Thyroid gland (tissue), 4 donors: ENCODE results near the gene CSNK2A3. TPM values are rescaled to one million over a fixed set of nuclear protein-coding genes. Genes with fewer than 3 reads are reported as not detected.

ENCODE experiments used
- DNase-seq, 2 donors: peaks; one replicate each; pipeline ENCODE4 v3.0.0-alpha.2; 2019
- H3K27ac ChIP-seq, 3 donors: fragments of 200-600 bp; sonication (generic); 1 replicate in 2 of 3; 2 replicates in 1 of 3; pipeline ENCODE4 v1.5.1; 2016 to 2019; ENCODE audit warnings: mild to moderate bottlenecking in 1 of 3, moderate library complexity in 1 of 3
- H3K27me3 ChIP-seq: fragments of 200-600 bp; sonication (generic); one replicate; pipeline ENCODE4 v1.5.1; 2019
- H3K36me3 ChIP-seq, 2 donors: fragments of 200-600 bp; sonication (generic); one replicate each; pipeline ENCODE4 v1.5.1; 2016 to 2019
- H3K4me1 ChIP-seq, 2 donors: fragments of 200-600 bp; sonication (generic); one replicate each; pipeline ENCODE4 v1.5.1; 2017 to 2019
- H3K4me3 ChIP-seq, 3 donors: fragments of 200-600 bp; sonication (generic); replicated peaks in 1 of 3; 1 replicate in 2 of 3; 2 replicates in 1 of 3; pipeline ENCODE4 v1.5.1; 2016; ENCODE audit warnings: mild to moderate bottlenecking in 1 of 3
- H3K9me3 ChIP-seq: fragments of 200-600 bp; sonication (generic); one replicate; pipeline ENCODE4 v1.5.1; 2017
- CTCF ChIP-seq, 6 experiments: fragments of 200-600 bp in 3 of 6; fragments of 450-650 bp in 3 of 6; sonication (generic) in 3 of 6; IDR thresholded peaks; one replicate each; pipeline ENCODE4 v1.5.1; 2016 to 2019; ENCODE audit warnings: antibody characterized with exemption in 6 of 6, mild to moderate bottlenecking in 2 of 6, inconsistent platforms in 1 of 6, moderate library complexity in 1 of 6
- POLR2A ChIP-seq, 2 donors: fragments of 450-650 bp; IDR thresholded peaks; one replicate each; pipeline ENCODE4 v1.6.1; 2017; ENCODE audit warnings: antibody characterized with exemption in 2 of 2, mild to moderate bottlenecking in 2 of 2, moderate library complexity in 1 of 2
- WGBS, 2 donors: methylation state at CpG; one replicate each; pipeline ENCODE4 v1.1.5; 2017; 5-methylcytosine and 5-hydroxymethylcytosine counted together
- intact Hi-C: fragments of 100-400 bp; cut with DNase I; formaldehyde crosslinking; loops from one replicate; pipeline ENCODE4 v1.15.1; 2023
- total RNA-seq, 4 donors: library from RNA; depleted of rRNA; stranded (reverse); fragments of >200 nt; gene quantifications; one replicate each; pipeline ENCODE4 v1.2.3, GENCODE V29; 2016

CSNK2A3 gene
- total RNA-seq, 4 donors from 2014 or later, result 2.8 to 9.5 (median 3.8) TPM

GRCh38 chr11:11304550-11304949 lies 48.5 kb downstream of the CSNK2A3 start:
- WGBS, 2 donors, result 78 to 87% methylated on average over 7 of the region's 7 CpGs
- no peaks in the 10 kb centered on the region for H3K36me3 ChIP-seq
- H3K9me3 ChIP-seq, result no peaks in the 10 kb centered on the region
- no peak for DNase-seq
- no peak overlapping the region for H3K4me3 ChIP-seq
- no peaks in the 10 kb centered on the region for H3K4me1 ChIP-seq
- no peaks in the 10 kb centered on the region for H3K27me3 ChIP-seq
- TF ChIP-seq CTCF (IDR thresholded peaks at IDR 0.05) (no peak), POLR2A (IDR thresholded peaks at IDR 0.05) (no peak)
- intact Hi-C loops, result no loop called here
- no peak overlapping the region for H3K27ac ChIP-seq

GRCh38 chr11:11302565-11302964 lies 50.5 kb downstream of the CSNK2A3 start:
- no peaks in the 10 kb centered on the region for H3K27me3 ChIP-seq
- no peaks in the 10 kb centered on the region for H3K9me3 ChIP-seq
- TF ChIP-seq POLR2A (IDR thresholded peaks at IDR 0.05) (no peak), CTCF (IDR thresholded peaks at IDR 0.05) (no peak)
- intact Hi-C loops, result no loop called here
- 87 to 94% methylated on average over 9 to 10 of the region's 10 CpGs for WGBS, 2 donors
- no peak overlapping the region for H3K4me3 ChIP-seq
- no peaks in the 10 kb centered on the region for H3K4me1 ChIP-seq
- DNase-seq, result no peak
- H3K27ac ChIP-seq, result no peak overlapping the region
- no peaks in the 10 kb centered on the region for H3K36me3 ChIP-seq
